HG03196 (cell line): Measurements from ENCODE around the gene HMGCS2.

ENCODE experiments used
- ATAC-seq: cut with Tn5 transposase; IDR thresholded peaks from one replicate; pipeline ENCODE4 v1.9.1; 2021; ENCODE audit not compliant: unreplicated experiment

HMGCS2 gene

GRCh38 chr1:119702384-119702783, 66.3 kb downstream of the HMGCS2 start:
- ATAC-seq, result no peak

- ATAC-seq, result no peak
Measured at GRCh38 chr1:119701659-119702058, 67.0 kb downstream of the HMGCS2 start.

- no peak for ATAC-seq
Measured at GRCh38 chr1:119700326-119700725, 68.4 kb downstream of the HMGCS2 start.
